Activated CD4-positive, alpha-beta T cell treated with anti-CD3 and anti-CD28 coated beads for 4 hours (primary cell): Measurements from ENCODE around the gene AUH.

Experiments
- DNase-seq, 2 donors: peaks; one replicate each; pipeline ENCODE4 v3.0.0-alpha.2; 2020

Gene AUH

DNA sequence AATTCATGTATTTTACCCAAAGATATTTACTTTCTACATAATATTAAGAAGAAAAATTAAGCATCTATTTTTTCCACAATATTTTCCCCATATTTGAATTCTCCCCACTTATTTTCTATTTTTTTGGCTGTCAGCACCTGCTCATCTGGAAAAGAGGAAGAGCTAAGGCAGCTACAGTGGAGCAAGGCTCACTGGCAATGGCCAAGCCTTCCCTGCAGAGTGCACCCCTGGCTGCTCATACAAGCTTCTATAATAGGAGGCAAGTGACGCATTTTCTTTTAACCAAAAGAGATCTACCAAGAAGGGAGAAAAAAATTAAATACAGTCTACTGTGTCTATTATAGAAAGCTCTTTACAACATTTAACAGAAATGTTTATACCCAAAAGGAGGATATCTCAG lies 72.5 kb downstream of the AUH start:
- no peak for DNase-seq

GRCh38 chr9:91285729-91286353 lies 75.9 kb downstream of the AUH start:
- no peak for DNase-seq

- no peak for DNase-seq
These were observed 79.4 kb downstream of the AUH start for GRCh38 chr9:91282292-91282691.

DNA sequence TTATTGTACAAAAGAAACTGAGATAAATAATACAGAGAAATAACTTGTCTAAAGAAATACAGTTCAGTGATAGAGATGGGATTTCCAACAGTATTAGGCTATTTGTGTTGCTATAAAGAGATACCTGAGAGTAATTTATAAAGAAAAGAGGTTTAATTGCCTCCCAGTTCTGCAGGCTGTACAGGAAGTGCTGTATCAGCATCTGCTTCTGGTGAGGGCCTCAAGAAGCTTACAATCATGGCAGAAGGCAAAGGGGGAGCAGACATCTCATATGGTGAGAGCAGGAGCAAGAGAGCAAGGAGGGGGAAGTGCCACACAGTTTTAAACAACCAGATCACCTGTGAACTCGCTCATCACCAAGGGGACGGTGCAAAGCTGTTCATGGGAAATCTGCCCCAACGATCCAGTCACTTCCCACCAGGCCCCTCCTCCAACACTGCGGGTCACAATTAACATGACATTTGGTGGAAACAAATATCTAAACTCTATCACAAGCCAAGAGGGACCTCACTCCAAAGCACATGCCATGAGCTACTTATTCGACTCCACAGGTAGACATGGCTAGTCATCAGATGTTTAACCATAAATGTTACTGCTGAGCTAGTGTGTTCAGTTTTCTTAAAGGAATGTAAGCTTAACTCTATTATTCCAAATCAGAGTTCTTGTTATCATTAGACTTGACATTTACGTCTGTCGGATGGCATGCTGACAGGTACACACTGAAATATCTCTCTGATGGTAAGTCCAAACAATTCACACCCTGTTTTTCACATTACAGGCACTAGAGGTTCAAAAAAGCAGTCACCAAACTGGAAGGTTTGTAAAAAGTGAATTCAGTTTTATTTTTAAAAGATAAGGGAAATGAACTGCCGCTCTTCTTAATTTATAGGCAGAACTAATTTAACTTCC lies 82.2 kb downstream of the AUH start:
- no peak for DNase-seq

DNA sequence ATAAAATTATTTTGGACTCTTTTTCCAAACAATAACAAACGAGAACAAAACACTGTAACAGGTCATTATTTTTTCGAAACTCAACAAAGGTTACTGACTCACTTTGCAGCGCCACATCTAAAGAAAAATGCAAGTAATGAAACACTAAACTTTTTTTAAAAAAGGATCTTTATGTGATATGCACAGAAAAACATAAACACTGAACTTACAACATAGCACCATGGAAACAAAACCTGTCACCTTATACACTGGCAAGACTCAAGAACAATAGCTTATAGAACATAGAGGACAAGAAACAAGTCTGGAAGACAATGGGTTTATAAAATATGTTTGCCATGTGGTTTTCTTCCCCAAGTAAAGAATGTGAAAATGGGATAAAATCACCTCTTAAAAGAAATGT lies 85.2 kb downstream of the AUH start:
- no peak for DNase-seq

GRCh38 chr9:91275655-91276054 lies 86.1 kb downstream of the AUH start:
- no peak for DNase-seq

DNA sequence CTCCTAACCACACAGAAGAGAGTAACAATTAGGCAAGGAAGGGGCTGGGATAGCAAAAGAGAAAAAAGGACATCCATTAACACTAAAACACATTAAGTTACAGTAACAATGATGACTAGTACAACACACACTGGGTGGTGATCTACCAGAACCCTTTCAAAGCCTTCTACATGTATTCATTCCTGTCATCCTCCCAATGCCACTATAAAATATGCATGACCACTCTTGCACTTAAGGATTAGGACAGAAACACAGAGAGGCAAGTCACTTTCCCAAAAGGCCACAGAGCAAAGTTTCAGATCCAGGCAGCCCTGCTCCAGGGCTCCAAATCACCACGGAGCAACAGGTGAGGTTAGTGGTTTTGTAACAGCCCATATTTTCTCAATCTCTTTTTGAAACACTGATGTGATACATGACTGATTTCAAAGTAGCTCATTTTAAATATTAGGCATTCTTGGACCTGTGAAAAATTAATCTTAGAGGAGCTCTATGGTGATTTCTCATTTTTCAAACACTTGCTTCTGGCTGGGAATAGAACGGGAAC lies 86.7 kb downstream of the AUH start:
- no peak for DNase-seq

- DNase-seq = no peak
These were observed 87.7 kb downstream of the AUH start for GRCh38 chr9:91273853-91274552.

DNA sequence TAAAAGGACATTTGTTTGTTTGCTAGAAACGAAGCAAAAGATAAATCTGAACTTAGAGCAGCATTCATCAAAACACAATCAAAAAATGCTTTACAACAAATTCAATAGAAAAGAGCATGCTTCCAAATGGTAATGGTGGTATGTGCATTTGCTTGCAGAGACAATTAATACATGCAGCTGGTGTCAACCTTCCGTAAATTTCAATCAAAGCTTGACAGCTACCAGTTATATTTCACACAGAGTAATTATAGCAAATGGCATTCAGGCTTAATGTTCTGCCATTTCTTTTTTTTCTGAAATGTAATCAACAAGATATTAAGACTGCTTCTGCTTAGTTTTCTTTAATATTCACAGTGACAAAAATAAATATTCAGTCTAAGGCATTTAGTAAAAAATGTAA lies 90.6 kb downstream of the AUH start:
- DNase-seq = no peak

- DNase-seq = no peak
These were observed 91.7 kb downstream of the AUH start for GRCh38 chr9:91269907-91270491.

GRCh38 chr9:91266448-91266847 lies 95.3 kb downstream of the AUH start:
- DNase-seq = no peak

- DNase-seq = no peak
These were observed 96.2 kb downstream of the AUH start for GRCh38 chr9:91265514-91265913.

DNA sequence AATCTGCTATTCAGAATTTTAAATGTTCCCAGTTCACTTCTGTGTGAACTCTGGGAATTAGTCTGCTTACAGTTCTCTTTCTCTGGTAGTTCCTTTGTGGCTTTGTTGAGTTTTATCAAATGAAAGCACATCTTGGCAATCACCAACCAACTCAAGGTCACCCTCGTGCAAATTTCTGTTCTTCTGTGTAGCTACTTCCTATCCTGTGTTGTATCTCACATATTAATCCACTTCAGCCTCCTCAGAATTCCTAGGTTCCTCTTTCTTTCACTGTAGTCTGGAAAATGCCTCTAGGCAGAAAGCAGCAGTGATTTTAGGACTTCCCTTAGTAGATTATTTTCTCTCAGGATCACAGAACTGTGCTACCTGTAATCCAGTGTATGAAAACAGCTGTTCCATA lies 100.3 kb downstream of the AUH start:
- DNase-seq = no peak

- no peak for DNase-seq
These were observed 102.6 kb downstream of the AUH start for GRCh38 chr9:91259162-91259561.

GRCh38 chr9:91258451-91258850 lies 103.3 kb downstream of the AUH start:
- no peak for DNase-seq

- DNase-seq = no peak
These were observed 105.5 kb downstream of the AUH start for GRCh38 chr9:91256235-91256634.

- DNase-seq = no peak
These were observed 106.4 kb downstream of the AUH start for GRCh38 chr9:91255327-91255726.

- peak; percentile 11 to 12 for DNase-seq
These were observed 108.2 kb downstream of the AUH start for GRCh38 chr9:91253488-91253887.

- DNase-seq = no peak
These were observed 113.0 kb downstream of the AUH start for GRCh38 chr9:91248707-91249106.

- DNase-seq = no peak
These were observed 114.4 kb downstream of the AUH start for GRCh38 chr9:91247278-91247677.

DNA sequence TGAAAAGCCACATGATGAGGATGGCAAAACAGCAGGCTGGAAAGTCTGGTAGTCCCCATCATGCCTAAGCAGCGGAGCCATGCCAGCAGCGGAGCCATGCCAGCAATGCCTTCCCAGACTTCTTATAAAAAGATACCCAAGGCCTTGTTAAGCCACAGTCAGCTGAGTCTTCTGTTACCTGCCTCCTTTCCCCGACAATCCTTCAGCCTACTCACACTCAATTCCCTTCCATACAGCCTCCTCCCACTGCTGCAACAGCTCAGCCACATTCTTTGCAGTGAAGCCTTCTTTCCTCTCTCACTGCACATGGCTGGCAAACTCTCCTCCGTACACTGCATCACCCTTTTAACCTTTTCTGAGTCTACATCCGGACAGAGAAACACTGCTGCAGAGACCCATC lies 114.9 kb downstream of the AUH start:
- DNase-seq = no peak

DNA sequence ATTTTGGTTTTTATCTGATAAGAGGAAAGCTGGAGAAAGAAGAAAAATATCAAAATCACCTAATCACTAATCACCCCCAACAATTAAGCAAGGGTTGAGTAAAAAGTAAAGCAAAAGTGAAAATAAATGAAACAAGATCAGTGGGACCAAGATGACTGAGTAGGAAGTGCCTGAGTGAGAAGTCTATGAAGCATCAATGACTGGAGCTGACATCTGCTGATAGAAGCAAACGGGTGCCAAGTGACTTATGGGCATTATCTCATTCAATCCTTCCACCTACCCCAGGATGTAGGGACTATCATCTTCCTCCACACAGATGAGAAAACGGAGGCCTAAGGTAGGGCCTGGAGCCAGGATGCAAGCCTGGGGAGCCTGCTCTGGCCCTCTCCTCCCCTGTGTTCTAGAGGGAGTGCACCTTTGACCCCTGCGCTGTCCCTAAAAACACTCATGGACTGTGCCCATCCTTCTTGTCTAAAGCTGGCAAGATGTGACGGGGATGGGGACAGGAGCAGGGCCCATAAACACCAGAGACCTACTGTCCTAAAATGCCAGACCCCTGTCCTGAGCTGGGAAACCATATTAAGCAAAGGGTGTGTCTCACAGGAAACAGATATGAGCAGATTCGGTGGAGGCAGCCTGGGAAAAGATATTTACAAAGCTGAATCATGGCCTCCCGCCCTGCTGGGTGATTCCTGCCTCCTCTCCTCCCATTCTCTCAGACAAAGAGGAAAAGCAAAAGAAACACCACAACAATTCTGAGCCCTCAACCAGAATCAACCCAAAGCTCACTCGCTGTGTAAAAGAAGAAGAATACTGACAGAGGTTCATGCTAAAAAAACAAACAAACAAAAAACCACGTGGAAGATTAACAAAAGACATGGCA lies 116.0 kb downstream of the AUH start:
- DNase-seq = no peak
